Activated CD4-positive, CD25-positive, alpha-beta regulatory T cell (primary cell): ENCODE results near the gene SUPT5H.
A peak's percentile ranks its signal among the peaks of the same experiment; 100 is the strongest.

Source experiments
- DNase-seq, 4 experiments: peaks; one replicate each; lab custom pipeline; 2025; lab: John Stamatoyannopoulos, UW

Gene SUPT5H

DNA sequence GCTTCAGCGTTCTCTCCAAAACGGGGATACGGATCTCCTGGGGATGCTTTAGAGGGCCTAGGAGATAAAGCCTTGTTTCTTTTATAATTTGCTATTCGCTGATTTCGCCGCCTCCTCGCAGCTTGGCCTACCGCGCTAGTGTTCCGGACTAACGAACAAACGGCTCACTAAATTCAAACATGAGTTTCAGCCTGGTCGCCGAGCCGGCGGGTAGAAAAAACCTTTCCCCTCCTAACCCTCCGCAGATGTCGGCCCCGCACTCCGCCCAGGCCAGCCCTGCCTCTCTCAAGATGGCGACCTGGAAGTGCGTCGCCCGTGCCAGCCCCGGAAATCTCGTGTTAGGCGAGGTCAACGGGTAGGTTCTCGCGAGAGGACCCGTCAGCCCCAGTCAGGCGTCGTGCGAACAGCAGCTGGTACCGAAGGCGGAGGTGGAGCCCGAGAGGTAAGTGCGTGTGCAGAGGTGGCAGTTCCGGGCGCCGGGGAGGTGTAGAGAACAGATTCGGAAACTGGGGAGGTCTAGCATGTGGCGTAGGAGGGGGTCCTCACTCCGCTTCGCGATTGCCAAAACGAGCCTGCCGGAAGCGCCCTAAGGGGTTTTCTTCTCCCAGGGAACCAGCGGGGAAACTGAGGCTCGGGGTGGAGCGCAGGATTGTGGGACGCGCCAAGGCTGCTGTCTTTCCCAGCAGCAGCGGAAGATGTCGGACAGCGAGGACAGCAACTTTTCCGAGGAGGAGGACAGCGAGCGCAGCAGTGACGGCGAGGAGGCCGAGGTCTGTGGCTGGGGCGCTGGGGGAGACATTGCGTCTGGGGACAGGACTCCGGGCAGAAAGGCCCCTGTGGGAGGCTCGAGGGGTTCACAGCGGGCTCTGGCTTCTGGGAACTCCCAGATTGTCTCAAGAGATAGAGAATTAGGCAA, at the start of gene SUPT5H:
SUPT5H (plus strand) TSS at position 387 of the 916 bp plus-strand sequence; CDS start at position 696, 309 bp downstream.
- peak; percentile 93 to 96 (median 95) for DNase-seq

DNA sequence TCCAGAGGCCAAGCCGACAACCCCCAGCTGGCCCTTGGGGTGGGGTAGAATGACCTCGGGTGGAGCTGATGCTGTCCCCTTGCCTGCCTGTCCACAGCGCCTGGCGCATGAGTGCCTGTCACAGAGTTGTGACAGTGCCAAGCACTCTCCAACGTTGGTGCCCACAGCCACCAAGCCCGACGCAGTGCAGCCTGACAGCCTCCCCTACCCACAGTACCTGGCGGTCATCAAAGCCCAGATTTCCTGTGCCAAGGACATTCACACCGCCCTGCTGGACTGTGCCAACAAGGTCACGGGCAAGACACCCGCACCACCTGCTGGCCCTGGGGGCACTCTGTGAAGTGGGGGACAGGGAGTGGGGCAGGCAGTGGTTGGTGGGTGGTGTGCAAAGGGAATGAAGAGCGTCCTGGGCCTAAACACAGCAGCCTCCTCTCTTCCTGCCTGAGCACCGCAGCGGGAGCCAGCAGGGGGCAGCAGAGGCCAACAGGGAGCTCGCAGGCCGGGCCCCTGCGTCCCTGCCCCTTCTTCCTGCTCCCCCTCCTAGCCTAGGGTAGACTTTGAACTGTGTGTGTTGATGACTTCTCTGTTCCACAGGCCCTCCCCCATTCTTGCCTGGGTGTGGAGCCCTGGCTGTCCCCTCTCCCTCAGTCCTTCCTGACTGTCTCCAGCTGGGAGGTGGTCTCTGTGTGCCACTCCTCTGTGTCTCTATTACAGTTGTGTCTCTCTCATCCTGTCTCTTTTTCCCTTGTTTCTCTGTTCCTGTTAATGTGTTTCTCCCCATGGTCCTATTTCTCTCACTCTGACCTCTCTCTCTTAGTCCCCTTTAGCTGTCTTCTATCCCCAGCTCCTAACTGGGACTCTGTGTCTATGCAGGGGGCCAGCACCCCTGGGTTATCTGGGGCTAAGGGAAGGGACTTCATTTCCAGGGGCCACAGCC, 47.8 kb upstream of the SUPT5H start:
- peak; percentile 89 to 96 (median 89) for DNase-seq

DNA sequence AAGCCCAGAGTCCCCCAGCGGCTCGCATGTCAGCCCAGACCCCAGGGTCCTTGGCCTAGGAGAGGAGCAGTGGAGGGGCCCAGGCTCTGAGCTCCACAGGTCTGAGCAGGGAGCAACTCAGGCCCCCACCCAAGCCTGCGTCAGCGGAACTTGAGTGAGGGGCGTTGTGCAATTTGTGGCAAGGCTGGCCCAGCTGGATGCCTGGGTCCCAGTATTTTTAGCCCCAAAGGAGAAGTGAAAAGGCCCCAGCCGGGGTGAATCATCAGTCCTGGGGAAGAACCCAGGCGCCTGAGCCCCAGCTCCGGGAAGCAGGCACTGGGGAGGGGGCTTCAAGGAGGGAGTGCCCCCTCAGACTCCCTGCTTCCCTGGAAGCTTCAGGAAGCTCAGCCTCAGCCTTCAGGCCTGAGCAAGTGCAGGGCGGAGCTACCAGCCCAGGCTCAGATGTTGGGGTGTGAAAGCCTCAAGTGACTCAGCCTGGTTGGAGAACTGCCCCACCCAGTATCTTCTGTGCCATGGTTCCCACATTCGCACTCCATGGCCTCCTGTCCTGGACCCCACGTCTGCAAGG, 47.0 kb upstream of the SUPT5H start:
- DNase-seq: no peak

DNA sequence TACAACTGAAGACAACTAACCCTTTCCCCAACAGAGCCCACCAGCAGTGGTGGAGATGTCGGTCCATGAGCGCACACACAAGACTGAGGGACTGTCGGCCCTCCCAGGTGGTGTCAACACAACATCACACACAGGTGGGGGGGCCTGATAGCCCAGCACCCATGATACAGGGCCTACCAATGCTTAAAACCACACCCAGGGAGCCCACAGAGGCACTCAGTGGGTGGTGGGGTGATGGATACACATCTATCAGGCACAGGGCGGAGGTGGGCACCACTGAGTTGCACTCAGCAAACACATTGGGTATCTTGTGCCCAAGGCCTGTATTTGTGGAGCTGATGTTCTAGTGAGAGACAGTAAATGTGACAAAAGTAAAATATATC, 45.7 kb upstream of the SUPT5H start:
- DNase-seq: no peak

DNA sequence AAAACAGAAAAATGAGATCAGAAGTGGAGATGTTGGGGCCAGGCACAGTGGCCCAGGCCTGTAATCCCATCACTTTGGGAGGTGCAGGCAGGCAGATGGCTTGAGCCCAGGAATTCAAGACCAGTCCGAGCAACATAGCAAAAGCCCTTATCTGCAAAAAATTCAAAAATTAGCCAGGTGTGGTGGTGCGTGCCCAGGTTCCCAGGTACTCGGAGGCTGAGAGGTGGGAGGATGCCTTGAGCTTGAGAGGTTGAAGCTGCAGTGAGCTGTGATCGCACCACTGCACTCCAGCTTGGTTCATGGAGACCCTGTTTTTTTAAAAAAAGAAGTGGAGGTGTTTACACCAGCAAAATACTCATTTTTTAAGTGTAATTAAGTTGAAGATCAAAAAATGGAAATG, 45.3 kb upstream of the SUPT5H start:
- DNase-seq: no peak

DNA sequence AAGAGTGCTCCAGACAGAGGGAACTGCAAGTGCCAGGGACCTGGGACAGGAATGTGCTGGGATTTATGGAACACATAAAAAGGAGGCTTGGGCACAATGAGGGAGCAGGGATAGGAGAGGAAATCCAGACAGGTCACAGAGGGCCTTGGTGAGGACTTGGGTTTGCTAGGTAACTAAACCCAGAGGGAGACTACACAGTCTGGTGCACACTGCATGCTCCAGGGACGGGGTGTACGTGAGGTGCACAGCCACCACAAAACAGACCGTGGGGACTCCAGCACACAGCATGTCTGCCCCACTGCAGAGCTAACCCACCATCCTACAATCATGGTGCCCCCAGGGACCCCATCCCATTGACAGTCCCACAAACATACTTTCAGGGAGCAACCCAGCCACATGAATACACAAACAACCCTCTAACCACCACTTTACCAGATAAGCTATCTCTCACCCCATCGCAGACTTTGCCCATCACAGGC, 44.3 kb upstream of the SUPT5H start:
- no peak for DNase-seq

DNA sequence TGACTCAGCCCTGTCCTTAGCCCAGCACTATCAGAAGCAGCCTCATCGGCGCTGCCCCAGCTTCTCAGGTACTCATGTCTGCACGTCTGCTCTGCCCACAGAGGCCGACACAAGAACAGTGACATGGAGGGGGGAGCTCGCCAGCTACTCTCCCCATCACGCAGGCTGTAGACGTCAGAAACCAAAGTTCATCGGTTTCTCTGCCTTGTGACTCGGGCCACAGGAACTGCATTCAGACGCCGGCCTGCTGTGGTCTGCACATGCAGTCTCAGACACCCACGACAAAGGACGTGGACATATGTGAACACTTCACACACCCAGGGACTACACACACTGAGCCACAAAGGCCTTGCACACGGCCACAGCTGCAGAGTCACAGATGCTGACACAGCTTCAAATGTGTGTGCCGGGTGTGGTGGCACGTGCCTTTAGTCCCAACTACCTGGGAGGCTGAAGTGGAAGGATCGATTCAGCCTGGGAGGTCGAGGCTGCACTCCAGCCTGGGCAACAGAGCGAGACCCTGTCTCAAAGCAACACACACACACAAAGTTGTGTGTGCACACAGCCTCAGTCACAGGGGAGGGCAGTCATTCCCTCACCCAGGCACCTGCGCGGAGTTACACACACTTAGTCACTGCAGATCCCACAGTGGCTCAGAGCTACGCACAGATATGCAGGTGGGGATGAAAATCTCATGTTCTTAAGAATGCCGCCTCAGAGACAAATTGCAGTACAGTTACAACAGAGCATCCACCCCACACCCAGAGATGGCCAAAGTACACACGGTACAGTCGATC, 43.6 kb upstream of the SUPT5H start:
- peak; percentile 53 to 64 (median 64) for DNase-seq

DNA sequence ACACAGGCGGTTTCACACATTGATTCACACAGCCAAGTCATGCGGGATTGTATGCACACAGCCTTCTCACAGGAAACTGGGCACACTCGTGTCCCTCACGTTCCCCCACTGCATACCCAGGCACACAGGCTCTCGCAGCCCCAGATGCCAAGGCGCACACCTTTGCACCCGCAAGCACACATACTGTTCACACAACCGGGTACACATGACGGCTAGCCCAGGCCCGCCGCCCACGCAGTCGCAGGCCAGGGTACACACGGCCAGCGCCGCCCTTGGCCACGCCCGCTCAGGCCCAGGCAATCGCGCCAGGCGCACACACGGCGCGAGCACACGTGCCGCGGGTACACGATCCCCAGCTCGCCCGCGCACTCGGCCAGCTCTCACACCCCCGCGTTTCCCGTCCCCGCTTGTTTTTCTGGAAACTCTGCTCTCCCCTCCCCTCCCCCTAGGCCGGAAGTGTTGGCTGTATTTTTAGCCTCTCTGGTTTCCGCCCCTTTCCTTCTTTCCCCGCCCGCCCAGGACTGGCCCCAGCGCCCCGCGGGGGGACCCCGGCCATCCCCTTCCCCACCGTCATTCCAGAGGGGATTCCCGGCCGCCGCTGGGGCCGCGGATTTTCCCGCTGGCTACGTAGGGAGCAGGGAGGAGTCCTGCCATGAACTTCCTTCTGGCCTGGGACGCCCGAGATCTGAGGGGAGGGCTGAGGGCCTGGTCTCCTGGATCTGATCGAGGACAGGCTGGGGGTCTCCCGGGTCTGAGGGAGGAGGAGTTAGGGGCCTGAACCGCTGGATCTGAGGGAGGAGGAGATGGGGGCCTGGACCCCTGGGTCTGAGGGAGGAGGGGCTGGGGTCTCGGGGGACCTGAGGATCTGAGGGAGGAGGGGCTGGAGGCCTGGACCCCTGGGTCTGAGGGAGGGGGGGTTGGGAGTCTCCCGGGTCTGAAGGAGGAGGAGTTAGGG, 42.8 kb upstream of the SUPT5H start:
- DNase-seq: peak; percentile 61 to 81 (median 70)

DNA sequence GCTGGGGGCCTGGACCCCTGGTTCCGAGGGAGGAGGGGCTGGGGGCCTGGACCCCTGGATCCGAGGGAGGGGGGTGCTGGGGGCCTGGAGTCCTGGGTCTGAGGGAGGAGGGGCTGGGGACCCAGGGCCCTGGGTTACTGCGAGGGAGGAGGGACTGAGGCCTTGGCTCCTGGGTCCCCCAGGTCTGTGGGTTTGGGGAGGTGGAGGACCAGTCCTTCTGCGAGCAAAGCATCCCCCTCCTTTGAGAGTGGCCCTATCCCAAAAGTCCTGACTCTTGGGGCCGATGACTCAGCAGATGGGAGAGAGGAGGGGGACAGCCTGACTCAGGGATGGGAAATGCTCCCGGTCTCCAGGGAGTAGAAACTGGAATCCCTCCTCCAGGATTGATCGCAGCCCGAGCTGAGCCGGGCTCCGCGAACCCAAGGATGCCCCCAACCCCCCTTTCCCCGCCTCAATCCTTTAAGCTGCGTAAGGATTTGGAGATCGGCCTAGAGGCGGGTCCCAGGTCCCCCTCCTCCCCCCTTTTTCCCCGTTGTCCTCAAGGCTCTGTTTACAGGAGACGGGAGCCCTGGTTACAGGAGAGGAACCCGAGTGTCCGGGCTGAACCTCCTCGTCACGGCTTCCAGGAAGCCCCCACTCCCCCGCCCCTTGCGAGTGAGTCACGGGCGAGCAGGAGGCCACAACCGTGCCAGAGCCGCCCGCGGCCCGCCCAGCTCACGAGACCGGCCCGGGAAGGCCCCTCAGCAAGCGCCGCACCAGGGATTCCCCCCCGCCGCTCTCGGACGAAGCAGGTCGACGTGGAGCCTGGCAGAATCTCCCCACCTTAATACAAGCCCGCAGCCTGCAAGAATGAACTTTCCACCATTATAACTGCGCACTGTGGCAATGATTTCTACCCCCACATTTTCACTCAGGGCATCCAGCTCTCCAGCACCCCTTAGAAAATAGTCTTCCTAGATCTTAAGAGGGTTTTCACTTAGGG, 41.8 kb upstream of the SUPT5H start:
- peak; percentile 94 to 95 (median 94) for DNase-seq

DNA sequence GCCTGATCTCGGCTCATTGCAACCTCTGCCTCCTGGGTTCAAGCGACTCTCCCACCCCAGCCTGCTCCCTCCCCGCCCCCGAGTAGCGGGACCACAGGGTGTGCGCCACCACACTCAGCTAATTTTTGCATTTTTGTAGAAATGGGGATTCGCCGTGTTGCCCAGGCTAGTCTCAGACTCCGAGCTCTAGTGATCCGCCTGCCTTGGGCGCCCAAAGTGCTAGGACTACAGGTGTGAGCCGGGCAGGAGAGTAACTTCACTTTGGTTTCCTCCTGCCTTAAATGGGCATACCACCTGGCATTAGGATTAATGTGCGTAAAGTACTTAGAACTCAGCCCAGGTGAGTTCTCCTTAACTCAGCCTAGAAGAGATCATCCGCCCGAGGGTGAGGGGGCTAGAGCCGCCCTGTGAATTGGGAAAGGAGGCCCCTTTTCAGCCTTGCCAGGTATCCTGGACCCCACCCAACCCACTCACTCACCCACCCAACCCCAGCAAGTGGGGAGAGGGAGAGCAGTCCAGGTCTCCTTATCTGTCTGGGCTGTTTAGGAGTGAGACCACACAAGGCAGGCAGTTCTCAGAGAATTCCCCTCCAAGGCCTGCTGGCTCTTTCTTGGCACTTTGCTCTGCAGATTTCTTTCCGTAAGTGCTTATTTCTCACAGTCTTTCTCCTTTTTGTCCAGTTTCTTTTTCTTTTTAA, 40.0 kb upstream of the SUPT5H start:
- DNase-seq: no peak

DNA sequence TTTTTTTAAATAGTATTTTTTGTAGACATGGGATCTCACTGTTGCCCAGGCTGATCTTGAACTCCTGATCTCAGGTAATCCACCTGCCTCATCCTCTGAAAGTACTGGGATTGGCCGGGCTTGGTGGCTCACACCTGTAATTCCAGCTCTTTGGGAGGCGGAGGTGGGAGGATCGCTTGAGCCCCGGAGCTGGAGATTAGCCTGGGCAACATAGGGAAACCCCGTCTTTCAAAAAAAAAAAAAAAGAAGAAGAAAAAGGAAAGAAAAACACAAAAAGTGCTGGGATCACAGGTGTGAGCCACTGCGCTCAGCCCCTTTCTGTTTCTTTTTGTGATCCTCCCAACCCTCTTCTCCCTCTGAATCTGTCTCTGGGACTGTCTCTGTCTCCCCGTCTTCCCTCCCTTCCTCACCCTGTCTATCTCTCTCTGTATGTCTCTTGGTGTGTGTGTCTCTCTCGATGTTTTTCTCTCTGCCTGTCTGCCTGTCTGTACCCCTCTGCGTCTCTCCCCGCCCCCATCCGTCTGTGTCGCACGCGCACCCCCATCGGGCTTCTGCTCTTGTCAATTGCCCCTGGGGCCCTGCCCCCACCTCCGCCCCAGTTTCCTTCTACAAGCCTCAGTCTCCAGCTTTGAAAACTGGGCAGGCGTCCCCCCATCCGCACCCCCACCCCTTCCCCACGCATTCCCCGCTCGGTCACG, 39.3 kb upstream of the SUPT5H start:
- peak; percentile 71 to 89 (median 80) for DNase-seq

DNA sequence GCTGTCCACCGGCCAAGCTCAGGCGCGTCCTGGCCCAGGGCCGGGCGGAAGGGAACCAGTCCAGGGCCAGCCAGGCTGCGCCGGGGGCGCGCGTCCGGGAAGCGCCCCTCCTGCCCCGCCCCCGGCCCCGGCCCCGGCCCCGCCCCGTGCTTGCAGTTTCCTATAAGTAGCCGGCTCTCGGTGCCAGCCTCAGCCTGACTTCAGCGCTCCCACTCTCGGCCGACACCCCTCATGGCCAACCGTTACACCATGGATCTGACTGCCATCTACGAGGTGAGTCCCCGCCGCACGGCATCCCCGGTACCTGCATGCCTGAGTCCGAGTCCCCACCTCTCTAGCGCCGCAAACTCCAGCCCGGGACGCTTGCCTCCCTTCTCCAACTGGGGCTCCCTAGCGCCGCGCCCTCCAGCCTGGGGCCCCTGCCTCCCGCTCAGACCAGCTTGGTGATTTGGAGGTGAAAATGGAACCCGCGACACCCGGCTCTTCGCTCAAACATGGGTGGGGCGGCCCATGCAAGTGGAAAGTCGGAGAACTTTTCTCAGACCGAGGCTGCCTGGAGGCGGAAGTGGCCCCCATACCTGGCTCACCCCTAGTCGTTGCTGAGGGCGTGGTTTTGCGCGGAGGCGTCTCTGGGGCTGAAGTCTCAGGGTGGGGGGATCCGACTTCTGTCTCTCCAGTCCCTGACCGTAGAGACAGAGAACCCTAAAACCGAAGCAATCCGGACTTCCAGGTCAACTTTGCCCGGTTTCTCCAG, 38.5 kb upstream of the SUPT5H start, which contains the start of gene ZFP36:
ZFP36 (plus strand) TSS at position 192 of the 754 bp plus-strand sequence; CDS start at position 250, 58 bp downstream.
- DNase-seq: peak; percentile 80 to 88 (median 84)

DNA sequence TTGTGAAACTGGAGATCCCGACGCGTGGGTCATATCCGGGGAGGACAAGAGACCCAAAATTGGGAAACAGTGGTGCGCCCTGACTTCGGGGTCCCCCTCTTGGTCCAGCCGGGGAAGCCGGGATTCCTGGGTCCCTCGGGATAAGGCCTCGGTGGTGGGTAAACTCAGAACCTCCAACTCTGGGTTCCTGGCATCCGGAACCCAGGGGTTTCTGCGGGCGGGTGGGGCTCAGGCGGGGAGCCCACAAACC, 38.0 kb upstream of the SUPT5H start:
- DNase-seq: no peak

DNA sequence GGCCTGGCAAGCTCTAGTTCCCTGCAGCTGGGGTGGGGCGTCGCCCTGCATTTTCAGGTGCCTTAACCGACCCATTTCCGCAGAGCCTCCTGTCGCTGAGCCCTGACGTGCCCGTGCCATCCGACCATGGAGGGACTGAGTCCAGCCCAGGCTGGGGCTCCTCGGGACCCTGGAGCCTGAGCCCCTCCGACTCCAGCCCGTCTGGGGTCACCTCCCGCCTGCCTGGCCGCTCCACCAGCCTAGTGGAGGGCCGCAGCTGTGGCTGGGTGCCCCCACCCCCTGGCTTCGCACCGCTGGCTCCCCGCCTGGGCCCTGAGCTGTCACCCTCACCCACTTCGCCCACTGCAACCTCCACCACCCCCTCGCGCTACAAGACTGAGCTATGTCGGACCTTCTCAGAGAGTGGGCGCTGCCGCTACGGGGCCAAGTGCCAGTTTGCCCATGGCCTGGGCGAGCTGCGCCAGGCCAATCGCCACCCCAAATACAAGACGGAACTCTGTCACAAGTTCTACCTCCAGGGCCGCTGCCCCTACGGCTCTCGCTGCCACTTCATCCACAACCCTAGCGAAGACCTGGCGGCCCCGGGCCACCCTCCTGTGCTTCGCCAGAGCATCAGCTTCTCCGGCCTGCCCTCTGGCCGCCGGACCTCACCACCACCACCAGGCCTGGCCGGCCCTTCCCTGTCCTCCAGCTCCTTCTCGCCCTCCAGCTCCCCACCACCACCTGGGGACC, 37.6 kb upstream of the SUPT5H start:
- DNase-seq: peak in 3 of 4 experiments; percentile 29 to 74 (median 66)

DNA sequence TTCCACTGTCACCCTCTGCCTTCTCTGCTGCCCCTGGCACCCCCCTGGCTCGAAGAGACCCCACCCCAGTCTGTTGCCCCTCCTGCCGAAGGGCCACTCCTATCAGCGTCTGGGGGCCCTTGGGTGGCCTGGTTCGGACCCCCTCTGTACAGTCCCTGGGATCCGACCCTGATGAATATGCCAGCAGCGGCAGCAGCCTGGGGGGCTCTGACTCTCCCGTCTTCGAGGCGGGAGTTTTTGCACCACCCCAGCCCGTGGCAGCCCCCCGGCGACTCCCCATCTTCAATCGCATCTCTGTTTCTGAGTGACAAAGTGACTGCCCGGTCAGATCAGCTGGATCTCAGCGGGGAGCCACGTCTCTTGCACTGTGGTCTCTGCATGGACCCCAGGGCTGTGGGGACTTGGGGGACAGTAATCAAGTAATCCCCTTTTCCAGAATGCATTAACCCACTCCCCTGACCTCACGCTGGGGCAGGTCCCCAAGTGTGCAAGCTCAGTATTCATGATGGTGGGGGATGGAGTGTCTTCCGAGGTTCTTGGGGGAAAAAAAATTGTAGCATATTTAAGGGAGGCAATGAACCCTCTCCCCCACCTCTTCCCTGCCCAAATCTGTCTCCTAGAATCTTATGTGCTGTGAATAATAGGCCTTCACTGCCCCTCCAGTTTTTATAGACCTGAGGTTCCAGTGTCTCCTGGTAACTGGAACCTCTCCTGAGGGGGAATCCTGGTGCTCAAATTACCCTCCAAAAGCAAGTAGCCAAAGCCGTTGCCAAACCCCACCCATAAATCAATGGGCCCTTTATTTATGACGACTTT, 36.8 kb upstream of the SUPT5H start:
- no peak for DNase-seq
